GM13977 (cell line): ENCODE results near the gene DACH2.

Experiments
- DNase-seq: peaks from one replicate; pipeline ENCODE4 v3.0.0; 2012; ENCODE audit warnings: low spot score
- in situ Hi-C: fragments of 300-500 bp; cut with MboI; formaldehyde crosslinking; loops from one replicate; pipeline ENCODE4 v1.12.0; 2022; ENCODE audit warnings: low sequenced_read_pairs, low pct_unique_long_range_greater_than_20kb, mixed read lengths, inconsistent platforms; ENCODE audit not compliant: unreplicated experiment
- TF ChIP-seq, protein P1 (sequence below): IDR thresholded peaks from 2 replicates; pipeline ENCODE4 v1.5.1; 2012; ENCODE audit warnings: mild to moderate bottlenecking, control low read depth; ENCODE audit not compliant: insufficient read depth; ENCODE audit errors: extremely low read depth, missing control alignments

Gene DACH2

DNA sequence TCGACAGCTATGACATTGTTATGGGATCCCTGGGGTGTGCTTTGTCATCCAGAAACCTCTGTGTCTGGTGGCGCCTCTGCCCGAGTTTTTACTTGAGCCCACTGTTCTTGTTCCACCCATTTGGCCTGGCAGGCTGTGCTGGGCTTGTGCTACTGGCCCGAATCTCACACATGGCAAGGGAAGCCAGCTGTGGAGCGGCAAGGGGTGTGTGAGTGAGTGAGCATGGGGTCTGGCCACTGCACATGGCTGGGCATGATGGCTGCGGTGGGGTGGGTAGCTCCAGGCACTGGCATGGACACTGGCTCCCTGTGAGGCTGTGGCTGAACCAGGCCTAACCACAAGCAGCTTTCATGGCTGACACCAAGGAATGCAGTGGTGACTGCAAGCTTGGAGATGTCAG lies 89.2 kb downstream of the DACH2 start:
- TF ChIP-seq, protein P1, sequence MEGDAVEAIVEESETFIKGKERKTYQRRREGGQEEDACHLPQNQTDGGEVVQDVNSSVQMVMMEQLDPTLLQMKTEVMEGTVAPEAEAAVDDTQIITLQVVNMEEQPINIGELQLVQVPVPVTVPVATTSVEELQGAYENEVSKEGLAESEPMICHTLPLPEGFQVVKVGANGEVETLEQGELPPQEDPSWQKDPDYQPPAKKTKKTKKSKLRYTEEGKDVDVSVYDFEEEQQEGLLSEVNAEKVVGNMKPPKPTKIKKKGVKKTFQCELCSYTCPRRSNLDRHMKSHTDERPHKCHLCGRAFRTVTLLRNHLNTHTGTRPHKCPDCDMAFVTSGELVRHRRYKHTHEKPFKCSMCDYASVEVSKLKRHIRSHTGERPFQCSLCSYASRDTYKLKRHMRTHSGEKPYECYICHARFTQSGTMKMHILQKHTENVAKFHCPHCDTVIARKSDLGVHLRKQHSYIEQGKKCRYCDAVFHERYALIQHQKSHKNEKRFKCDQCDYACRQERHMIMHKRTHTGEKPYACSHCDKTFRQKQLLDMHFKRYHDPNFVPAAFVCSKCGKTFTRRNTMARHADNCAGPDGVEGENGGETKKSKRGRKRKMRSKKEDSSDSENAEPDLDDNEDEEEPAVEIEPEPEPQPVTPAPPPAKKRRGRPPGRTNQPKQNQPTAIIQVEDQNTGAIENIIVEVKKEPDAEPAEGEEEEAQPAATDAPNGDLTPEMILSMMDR: no peak
- no peak for DNase-seq
- in situ Hi-C loops: no loop called here

DNA sequence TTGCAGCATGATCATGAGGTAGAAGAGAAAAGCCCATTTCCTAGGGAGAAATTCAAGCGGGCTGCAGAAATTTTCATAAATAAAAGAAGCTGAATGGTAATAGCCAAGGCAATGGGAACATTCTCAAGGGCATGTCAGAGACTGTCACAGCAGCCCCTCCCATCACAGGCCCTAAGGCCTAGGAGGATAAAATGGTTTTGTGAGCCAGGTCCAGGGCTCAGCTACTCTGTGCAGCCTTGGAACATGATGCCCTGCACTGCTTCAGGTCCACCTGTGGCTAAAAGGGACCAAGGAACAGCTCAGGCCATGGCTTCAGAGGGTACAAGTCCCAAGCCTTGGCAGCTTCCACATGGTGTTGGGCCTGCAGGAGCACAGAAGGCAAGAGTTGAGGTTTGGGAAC lies 93.3 kb downstream of the DACH2 start:
- DNase-seq: no peak
- in situ Hi-C loops: no loop called here
- TF ChIP-seq, protein P1: no peak

DNA sequence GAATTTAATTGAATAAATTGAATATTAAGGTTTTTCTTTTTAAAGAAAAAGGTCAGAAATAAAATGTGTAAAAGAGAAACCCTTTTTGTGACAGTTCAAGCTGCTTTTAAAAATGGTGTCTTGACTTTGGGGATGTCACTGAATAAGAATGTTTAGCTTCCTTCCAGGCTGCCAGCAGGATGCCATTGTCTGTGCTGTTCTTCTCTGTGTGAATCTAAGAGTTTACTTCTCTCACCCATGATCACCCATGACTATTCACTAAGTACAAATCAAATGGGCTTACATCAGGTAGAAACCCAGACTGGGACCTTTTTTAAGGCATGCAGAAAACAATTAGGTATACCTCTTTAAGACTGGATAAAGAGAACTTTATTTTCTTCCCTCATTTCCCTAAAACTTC lies 115.3 kb downstream of the DACH2 start:
- in situ Hi-C loops: no loop called here
- TF ChIP-seq, protein P1: no peak
- no peak for DNase-seq

DNA sequence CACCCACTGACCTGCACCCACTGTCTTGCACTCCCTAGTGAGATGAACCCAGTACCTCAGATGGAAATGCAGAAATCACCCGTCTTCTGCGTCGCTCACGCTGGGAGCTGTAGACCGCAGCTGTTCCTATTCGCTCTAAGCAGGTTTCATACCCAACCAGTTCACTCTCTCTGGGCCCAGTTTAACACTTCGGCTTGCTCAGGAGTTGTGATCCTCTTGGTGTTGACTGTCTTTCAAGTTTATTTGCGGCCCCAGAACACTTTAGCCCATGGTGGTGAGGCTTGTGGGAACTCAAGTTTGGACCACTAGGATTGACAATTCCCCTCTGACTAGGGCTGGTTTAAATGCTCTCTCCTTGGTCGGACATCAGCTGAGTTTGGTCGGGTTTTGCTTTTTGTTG lies 147.0 kb downstream of the DACH2 start:
- in situ Hi-C loops: no loop called here
- DNase-seq: no peak
- TF ChIP-seq, protein P1: no peak

DNA sequence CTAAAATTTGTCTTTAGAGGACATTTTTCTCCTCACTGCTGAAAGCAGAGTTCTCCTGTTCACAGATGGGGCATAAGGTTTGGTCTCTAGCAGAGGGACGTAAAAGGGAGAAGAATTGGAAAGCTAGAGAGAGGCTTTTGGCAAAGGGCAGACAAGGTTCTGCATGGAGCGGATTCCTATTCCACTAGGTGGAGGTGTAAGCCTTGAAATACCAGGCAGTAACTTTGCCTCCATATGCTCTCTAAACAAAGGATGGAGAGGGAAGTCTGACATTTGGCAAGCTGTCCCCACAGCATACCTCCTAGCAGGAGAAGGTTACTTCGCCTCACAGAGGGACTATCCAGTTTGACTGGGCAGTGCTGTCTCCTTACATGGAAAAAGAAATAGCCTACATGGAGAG lies 174.7 kb downstream of the DACH2 start:
- in situ Hi-C loops: no loop called here
- TF ChIP-seq, protein P1: no peak
- no peak for DNase-seq

DNA sequence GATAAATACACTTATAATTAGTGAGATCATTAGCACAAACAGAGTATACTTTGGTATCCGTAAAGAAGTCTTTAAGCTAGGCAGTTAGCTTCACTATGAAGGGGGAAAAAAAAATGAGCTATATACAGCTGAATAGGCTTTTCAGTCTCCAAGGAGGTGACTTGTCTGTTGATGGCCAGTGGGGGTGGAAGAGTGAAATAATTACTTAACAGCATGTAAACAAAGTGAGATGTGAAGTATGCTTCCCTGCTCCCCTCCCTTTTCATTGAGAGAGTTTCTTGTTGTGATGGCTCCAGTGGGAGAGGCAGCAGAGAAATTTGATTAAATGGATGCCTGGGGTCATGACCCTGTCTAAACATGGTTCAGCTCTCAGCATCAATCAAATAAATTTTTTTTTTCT lies 180.9 kb downstream of the DACH2 start:
- DNase-seq: no peak
- TF ChIP-seq, protein P1: no peak
- in situ Hi-C loops: no loop called here

DNA sequence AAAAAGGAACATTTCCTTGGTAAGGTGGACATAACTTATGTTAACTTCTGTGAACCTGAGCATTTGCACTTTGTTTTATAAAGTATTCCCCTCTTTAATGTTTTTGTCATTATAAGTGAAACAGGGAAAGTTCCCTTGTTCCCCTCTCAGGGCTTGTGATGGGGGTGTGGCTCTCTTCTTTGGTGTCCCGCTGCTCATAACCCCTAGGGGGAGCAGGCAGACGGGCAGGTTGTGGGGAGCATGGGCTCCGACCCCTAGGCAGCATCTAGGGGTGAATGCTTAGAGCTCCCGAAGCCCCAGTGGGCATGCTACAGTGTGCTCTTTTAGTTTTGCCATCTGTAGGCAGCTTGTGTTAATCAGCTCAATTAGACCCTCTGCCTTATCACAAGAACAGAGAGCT lies 200.4 kb downstream of the DACH2 start:
- TF ChIP-seq, protein P1: no peak
- in situ Hi-C loops: no loop called here
- DNase-seq: no peak
